NCI-H1436 treated with DMSO at 0.1 percent for 48 hours (cell line): Measurements from ENCODE around the gene PCYT2.

ENCODE experiments used
- DNase-seq: peaks from one replicate; lab custom pipeline; 2025; lab: John Stamatoyannopoulos, UW

The PCYT2 gene

GRCh38 chr17:81869221-81870130 is 41.7 kb downstream of the PCYT2 start:
- no peak for DNase-seq

GRCh38 chr17:81868674-81869220 is 42.5 kb downstream of the PCYT2 start:
- DNase-seq, result no peak

GRCh38 chr17:81867991-81868673 is 43.1 kb downstream of the PCYT2 start:
- no peak for DNase-seq

- DNase-seq, result no peak
Observed at GRCh38 chr17:81867170-81867990, 43.8 kb downstream of the PCYT2 start.

GRCh38 chr17:81866440-81867169 is 44.6 kb downstream of the PCYT2 start:
- DNase-seq, result no peak

- DNase-seq, result no peak
Observed at GRCh38 chr17:81865733-81866439, 45.3 kb downstream of the PCYT2 start.

- DNase-seq, result no peak
Observed at GRCh38 chr17:81865358-81865732, 45.9 kb downstream of the PCYT2 start.

- no peak for DNase-seq
Observed at GRCh38 chr17:81863833-81864768, 47.1 kb downstream of the PCYT2 start.

- DNase-seq, result no peak
Observed at GRCh38 chr17:81863123-81863675, 48.0 kb downstream of the PCYT2 start.

GRCh38 chr17:81860756-81861568 is 50.2 kb downstream of the PCYT2 start:
- peak; percentile 100 for DNase-seq

GRCh38 chr17:81859906-81860755 is 51.1 kb downstream of the PCYT2 start, which contains the start of gene P4HB:
P4HB (minus strand) TSS chr17:81860535; CDS start chr17:81860471, 64 bp downstream.
- DNase-seq, result no peak

- no peak for DNase-seq
Observed at GRCh38 chr17:81858967-81859905, 52.0 kb downstream of the PCYT2 start.

- DNase-seq, result no peak
Observed at GRCh38 chr17:81858170-81858966, 52.8 kb downstream of the PCYT2 start.

GRCh38 chr17:81854974-81855774 is 56.0 kb downstream of the PCYT2 start:
- no peak for DNase-seq

GRCh38 chr17:81852237-81852636 is 59.0 kb downstream of the PCYT2 start:
- no peak for DNase-seq
